Measurements from ENCODE around the gene NUBP1. TPM values are rescaled to one million over a fixed set of nuclear protein-coding genes. Genes with fewer than 3 reads are reported as not detected.

The NUBP1 gene
- total RNA-seq, 1 donor from 2014 or later = 20.0 TPM

- Mint-ChIP-seq H3K4me1 (ENCODE audit: low read depth) (no peaks in the 10 kb centered on the region), H3K9me3 (ENCODE audit: low read depth) (no peaks in the 10 kb centered on the region), H3K36me3 (ENCODE audit: low read depth) (no peaks in the 10 kb centered on the region), H3K27ac (ENCODE audit: unreplicated experiment) (no peak overlapping the region), H3K4me3 (ENCODE audit: unreplicated experiment) (no peak overlapping the region), H3K27me3 (ENCODE audit: low read depth) (no peaks in the 10 kb centered on the region)
- no peak for DNase-seq (ENCODE audit: low spot score)
- no peak for TF ChIP-seq CTCF (IDR thresholded peaks at IDR 0.05)
Measured at GRCh38 chr16:10699756-10700155, 43.9 kb upstream of the NUBP1 start.

GRCh38 chr16:10708969-10709368 is 34.7 kb upstream of the NUBP1 start:
- Mint-ChIP-seq H3K4me3 (ENCODE audit: unreplicated experiment) (no peak overlapping the region), H3K36me3 (ENCODE audit: low read depth) (no peaks in the 10 kb centered on the region), H3K4me1 (ENCODE audit: low read depth) (no peaks in the 10 kb centered on the region), H3K9me3 (ENCODE audit: low read depth) (no peaks in the 10 kb centered on the region), H3K27ac (ENCODE audit: unreplicated experiment) (no peak overlapping the region), H3K27me3 (ENCODE audit: low read depth) (no peaks in the 10 kb centered on the region)
- no peak for TF ChIP-seq CTCF (IDR thresholded peaks at IDR 0.05)
- DNase-seq (ENCODE audit: low spot score) = no peak

- Mint-ChIP-seq H3K27me3 (ENCODE audit: low read depth) (no peaks in the 10 kb centered on the region), H3K36me3 (ENCODE audit: low read depth) (peaks cover 1% of the 10 kb centered on the region), H3K4me3 (ENCODE audit: unreplicated experiment) (no peak overlapping the region), H3K9me3 (ENCODE audit: low read depth) (peaks cover 3% of the 10 kb centered on the region), H3K27ac (ENCODE audit: unreplicated experiment) (no peak overlapping the region), H3K4me1 (ENCODE audit: low read depth) (no peaks in the 10 kb centered on the region)
- TF ChIP-seq CTCF (IDR thresholded peaks at IDR 0.05) = no peak
- DNase-seq (ENCODE audit: low spot score) = no peak
Measured at GRCh38 chr16:10728003-10728887, 15.4 kb upstream of the NUBP1 start.

GRCh38 chr16:10729104-10730048 is 14.3 kb upstream of the NUBP1 start:
- TF ChIP-seq CTCF (IDR thresholded peaks at IDR 0.05) = no peak
- H3K4me3 Mint-ChIP-seq (ENCODE audit: unreplicated experiment) = no peak overlapping the region
- H3K27ac Mint-ChIP-seq (ENCODE audit: unreplicated experiment) = peak overlapping the region; percentile 14
- no peak for DNase-seq (ENCODE audit: low spot score)
- H3K9me3 Mint-ChIP-seq (ENCODE audit: low read depth) = peaks cover 5% of the 10 kb centered on the region
- no peaks in the 10 kb centered on the region for H3K4me1 Mint-ChIP-seq (ENCODE audit: low read depth)
- peaks cover 3% of the 10 kb centered on the region for H3K36me3 Mint-ChIP-seq (ENCODE audit: low read depth)
- H3K27me3 Mint-ChIP-seq (ENCODE audit: low read depth) = no peaks in the 10 kb centered on the region

GRCh38 chr16:10731790-10732189 is 11.9 kb upstream of the NUBP1 start:
- peaks cover 3% of the 10 kb centered on the region for H3K36me3 Mint-ChIP-seq (ENCODE audit: low read depth)
- H3K27me3 Mint-ChIP-seq (ENCODE audit: low read depth) = no peaks in the 10 kb centered on the region
- H3K4me1 Mint-ChIP-seq (ENCODE audit: low read depth) = no peaks in the 10 kb centered on the region
- TF ChIP-seq CTCF (IDR thresholded peaks at IDR 0.05) = no peak
- H3K9me3 Mint-ChIP-seq (ENCODE audit: low read depth) = peaks cover 5% of the 10 kb centered on the region
- no peak overlapping the region for H3K4me3 Mint-ChIP-seq (ENCODE audit: unreplicated experiment)
- no peak for DNase-seq (ENCODE audit: low spot score)
- no peak overlapping the region for H3K27ac Mint-ChIP-seq (ENCODE audit: unreplicated experiment)
